Activated T-cell treated with anti-CD3 and anti-CD28 coated beads, Interleukin-2, amount 50 U/mL, for 1 hour (primary cell): Measurements from ENCODE around the gene PHLPP1.

ENCODE experiments used
- DNase-seq: peaks from one replicate; pipeline ENCODE4 v3.0.0-alpha.2; 2020

Gene PHLPP1

GRCh38 chr18:62812242-62812641 is 96.9 kb downstream of the PHLPP1 start:
- DNase-seq = no peak

- no peak for DNase-seq
Measured at GRCh38 chr18:62812876-62813275, 97.5 kb downstream of the PHLPP1 start.

GRCh38 chr18:62814132-62814759 is 98.9 kb downstream of the PHLPP1 start:
- no peak for DNase-seq

GRCh38 chr18:62825382-62825781 is 110.0 kb downstream of the PHLPP1 start:
- DNase-seq = no peak

- DNase-seq = no peak
Measured at GRCh38 chr18:62827397-62827796, 112.1 kb downstream of the PHLPP1 start.

- DNase-seq = no peak
Measured at GRCh38 chr18:62828091-62828640, 112.8 kb downstream of the PHLPP1 start.

GRCh38 chr18:62828852-62829251 is 113.5 kb downstream of the PHLPP1 start:
- DNase-seq = no peak

- DNase-seq = no peak
Measured at GRCh38 chr18:62829936-62830335, 114.6 kb downstream of the PHLPP1 start.

- DNase-seq = no peak
Measured at GRCh38 chr18:62832282-62832681, 116.9 kb downstream of the PHLPP1 start.

- DNase-seq = no peak
Measured at GRCh38 chr18:62833494-62833893, 118.2 kb downstream of the PHLPP1 start.

- DNase-seq = no peak
Measured at GRCh38 chr18:62834715-62835114, 119.4 kb downstream of the PHLPP1 start.

GRCh38 chr18:62837011-62837410 is 121.7 kb downstream of the PHLPP1 start:
- DNase-seq = no peak

- DNase-seq = no peak
Measured at GRCh38 chr18:62838475-62839098, 123.2 kb downstream of the PHLPP1 start.

GRCh38 chr18:62839874-62840713 is 124.8 kb downstream of the PHLPP1 start:
- DNase-seq = no peak

- no peak for DNase-seq
Measured at GRCh38 chr18:62841405-62841804, 126.1 kb downstream of the PHLPP1 start.

GRCh38 chr18:62842898-62843297 is 127.6 kb downstream of the PHLPP1 start:
- no peak for DNase-seq

- DNase-seq = no peak
Measured at GRCh38 chr18:62844850-62845643, 129.7 kb downstream of the PHLPP1 start.

- DNase-seq = no peak
Measured at GRCh38 chr18:62846313-62846712, 131.0 kb downstream of the PHLPP1 start.

- no peak for DNase-seq
Measured at GRCh38 chr18:62847081-62847480, 131.7 kb downstream of the PHLPP1 start.

- DNase-seq = no peak
Measured at GRCh38 chr18:62848946-62849345, 133.6 kb downstream of the PHLPP1 start.

- no peak for DNase-seq
Measured at GRCh38 chr18:62850619-62851306, 135.4 kb downstream of the PHLPP1 start.

GRCh38 chr18:62852851-62853250 is 137.5 kb downstream of the PHLPP1 start:
- DNase-seq = no peak
